IMR-90 (cell line): ENCODE measurements around the gene RAI14. TPM values are rescaled to one million over a fixed set of nuclear protein-coding genes. Genes with fewer than 3 reads are reported as not detected.

Experiments
- ATAC-seq: fragments of 200-7000 bp; cut with Tn5 transposase; 2 replicates; pipeline ENCODE4 v1.9.1; 2020; ENCODE audit warnings: low read depth, mild to moderate bottlenecking, moderate library complexity
- BruUV-seq: library from RNA; stranded (reverse); fragments of 400-500 nt; replicated peaks from 2 replicates; lab custom pipeline; 2021; lab: Mats Ljungman, UMichigan
- CTCF ChIA-PET: fragments of 300-600 bp; formaldehyde crosslinking; extraction: SDS; loops from one replicate; lab custom pipeline; 2021; ENCODE audit warnings: antibody characterized with exemption; lab: Yijun Ruan, JAX
- POLR2A ChIA-PET: fragments of 300-600 bp; sonication (Branson Sonifier 250); formaldehyde crosslinking; loops from one replicate; lab custom pipeline; 2022; ENCODE audit warnings: antibody characterized with exemption; ENCODE audit not compliant: unreplicated experiment; lab: Charles Lee
- DNase-seq: peaks from one replicate; pipeline ENCODE4 v3.0.0; 2013
- H2AFZ ChIP-seq: replicated peaks from 2 replicates; pipeline ENCODE3; 2013; ENCODE audit warnings: low read length, mild to moderate bottlenecking; ENCODE audit not compliant: poor library complexity
- H2AK5ac ChIP-seq: 2 replicates; pipeline ENCODE4 v1.6.1; 2013; ENCODE audit warnings: low read depth, low read length, inconsistent platforms
- H2AK9ac ChIP-seq: replicated peaks from 2 replicates; pipeline ENCODE3; 2013; ENCODE audit warnings: mild to moderate bottlenecking, low read depth, low read length, moderate library complexity; ENCODE audit not compliant: poor library complexity
- H2BK120ac ChIP-seq: 2 replicates; pipeline ENCODE4 v1.6.1; 2013; ENCODE audit warnings: low read depth, low read length, inconsistent platforms
- H2BK15ac ChIP-seq: 3 replicates; pipeline ENCODE4 v1.6.1; 2013; ENCODE audit warnings: low read depth, low read length, inconsistent platforms
- H2BK20ac ChIP-seq: 2 replicates; pipeline ENCODE4 v1.6.1; 2013; ENCODE audit warnings: low read depth, mild to moderate bottlenecking, inconsistent platforms, low read length, moderate library complexity
- H2BK5ac ChIP-seq: 2 replicates; pipeline ENCODE4 v1.6.1; 2013; ENCODE audit warnings: mild to moderate bottlenecking, low read depth, low read length, inconsistent platforms; ENCODE audit not compliant: poor library complexity, severe bottlenecking
- H3K14ac ChIP-seq: replicated peaks from 2 replicates; pipeline ENCODE4 v1.6.1; 2013; ENCODE audit warnings: low read depth, low read length, inconsistent platforms
- H3K18ac ChIP-seq: 2 replicates; pipeline ENCODE4 v1.6.1; 2013; ENCODE audit warnings: low read depth, low read length, control low read depth
- H3K23ac ChIP-seq: 2 replicates; pipeline ENCODE4 v1.6.1; 2013; ENCODE audit warnings: low read depth, low read length, inconsistent platforms
- H3K27ac ChIP-seq: 2 replicates; pipeline ENCODE4 v1.5.1; 2013; ENCODE audit warnings: mild to moderate bottlenecking, control low read depth, low read length; ENCODE audit not compliant: insufficient read depth
- H3K27me3 ChIP-seq: 2 replicates; pipeline ENCODE4 v1.6.1; 2013; ENCODE audit warnings: low read length; ENCODE audit not compliant: control insufficient read depth, insufficient read depth
- H3K36me3 ChIP-seq: 2 replicates; pipeline ENCODE4 v1.6.1; 2013; ENCODE audit warnings: low read length, mixed read lengths; ENCODE audit not compliant: control insufficient read depth, insufficient read depth
- H3K4ac ChIP-seq: 2 replicates; pipeline ENCODE4 v1.6.1; 2013; ENCODE audit warnings: low read depth, low read length, inconsistent platforms
- H3K4me1 ChIP-seq: 2 replicates; pipeline ENCODE4 v1.6.1; 2013; ENCODE audit warnings: low read length, mixed read lengths; ENCODE audit not compliant: control insufficient read depth, insufficient read depth
- H3K4me2 ChIP-seq: 2 replicates; pipeline ENCODE4 v1.6.1; 2013; ENCODE audit warnings: low read depth, mild to moderate bottlenecking, control low read depth, low read length, moderate library complexity
- H3K4me3 ChIP-seq: 2 replicates; pipeline ENCODE4 v1.5.1; 2013; ENCODE audit warnings: low read depth, mild to moderate bottlenecking, control low read depth, low read length, moderate library complexity; ENCODE audit not compliant: insufficient read depth
- H3K56ac ChIP-seq: 2 replicates; pipeline ENCODE4 v1.6.1; 2013; ENCODE audit warnings: low read length, inconsistent platforms; ENCODE audit not compliant: insufficient read depth; ENCODE audit errors: extremely low read depth
- H3K79me1 ChIP-seq, 2 experiments: 2 replicates each; pipeline ENCODE4 v1.6.1; 2013; ENCODE audit warnings: low read length in 2 of 2, inconsistent platforms in 1 of 2, low read depth in 1 of 2
- H3K9ac ChIP-seq: 2 replicates; pipeline ENCODE4 v1.6.1; 2013; ENCODE audit warnings: low read depth, low read length, control low read depth
- H3K9me1 ChIP-seq: 2 replicates; pipeline ENCODE4 v1.6.1; 2013; ENCODE audit warnings: low read length, inconsistent platforms; ENCODE audit not compliant: insufficient read depth
- H3K9me3 ChIP-seq: 2 replicates; pipeline ENCODE4 v1.6.1; 2013; ENCODE audit warnings: low read length; ENCODE audit not compliant: control insufficient read depth, insufficient read depth
- H4K20me1 ChIP-seq: 2 replicates; pipeline ENCODE4 v1.6.1; 2013; ENCODE audit warnings: low read length, inconsistent platforms; ENCODE audit not compliant: insufficient read depth
- H4K5ac ChIP-seq: 2 replicates; pipeline ENCODE4 v1.6.1; 2013; ENCODE audit warnings: mild to moderate bottlenecking, low read depth, low read length, control low read depth
- H4K8ac ChIP-seq, 2 experiments: 2 replicates each; pipeline ENCODE4 v1.6.1; 2013; ENCODE audit warnings: low read depth in 2 of 2, low read length in 2 of 2, control low read depth in 1 of 2, inconsistent platforms in 1 of 2
- H4K91ac ChIP-seq: 2 replicates; pipeline ENCODE4 v1.6.1; 2013; ENCODE audit warnings: low read depth, low read length, inconsistent platforms; ENCODE audit not compliant: insufficient read depth
- FOS ChIP-seq: fragments of 150-350 bp; IDR thresholded peaks from 2 replicates; pipeline ENCODE4 v1.6.1; 2016; ENCODE audit warnings: low read depth, low read length
- MXI1 ChIP-seq: IDR thresholded peaks from 2 replicates; pipeline ENCODE4 v1.6.1; 2012; ENCODE audit warnings: low read depth, mild to moderate bottlenecking, low read length, moderate library complexity, borderline replicate concordance
- NFE2L2 ChIP-seq: fragments of 150-350 bp; IDR thresholded peaks from 2 replicates; pipeline ENCODE4 v1.6.1; 2016; ENCODE audit warnings: low read depth, mild to moderate bottlenecking, low read length
- RAD21 ChIP-seq: IDR thresholded peaks from 2 replicates; pipeline ENCODE4 v1.6.1; 2012; ENCODE audit warnings: low read length, improper control_type of control experiment
- RFX5 ChIP-seq: IDR thresholded peaks from 2 replicates; pipeline ENCODE4 v1.8.0; 2012; ENCODE audit warnings: low read depth, mild to moderate bottlenecking, low read length, moderate library complexity
- WGBS, 2 experiments: methylation state at CpG; one replicate each; pipeline versions ENCODE4 v1.1.5 to v1.1.7; 2013; ENCODE audit warnings: missing lambda C conversion rate in 2 of 2; ENCODE audit not compliant: insufficient read length in 1 of 2; ENCODE audit errors: extremely low coverage in 2 of 2; 5-methylcytosine and 5-hydroxymethylcytosine counted together
- dilution Hi-C: fragments of 300-500 bp; cut with HindIII; formaldehyde crosslinking; loops from one replicate; pipeline ENCODE4 v1.14.3; 2018; ENCODE audit warnings: low sequenced_read_pairs; ENCODE audit not compliant: unreplicated experiment
- in situ Hi-C: fragments of 300-500 bp; cut with MboI; formaldehyde crosslinking; loops from 3 replicates; pipeline ENCODE4 v1.14.3; 2019; ENCODE audit warnings: low sequenced_read_pairs, inconsistent platforms, mixed read lengths
- intact Hi-C: fragments of 100-400 bp; cut with micrococcal nuclease; formaldehyde crosslinking; loops from 2 replicates; pipeline ENCODE4 v1.10.0; 2022
- polyA plus RNA-seq, 3 experiments: library from polyadenylated mRNA; depleted of rRNA; stranded (reverse); fragments of >200 nt; gene quantifications; 2 replicates each; pipeline ENCODE4 v1.2.3, GENCODE V29; 2012; ENCODE audit warnings: low replicate concordance in 1 of 3
- total RNA-seq: library from RNA; depleted of rRNA; stranded (reverse); fragments of >200 nt; gene quantifications from 2 replicates; pipeline ENCODE4 v1.2.3, GENCODE V29; 2012
- TF ChIP-seq, protein P1 (sequence below): fragments of 150-350 bp; IDR thresholded peaks from 2 replicates; pipeline ENCODE4 v1.6.1; 2016; ENCODE audit warnings: low read depth, mild to moderate bottlenecking, low read length, moderate library complexity, borderline replicate concordance

Gene RAI14
- total and polyA plus RNA-seq, 2 of the 4 experiments (the other 2 are of a cell fraction) = 221 to 267 TPM

DNA sequence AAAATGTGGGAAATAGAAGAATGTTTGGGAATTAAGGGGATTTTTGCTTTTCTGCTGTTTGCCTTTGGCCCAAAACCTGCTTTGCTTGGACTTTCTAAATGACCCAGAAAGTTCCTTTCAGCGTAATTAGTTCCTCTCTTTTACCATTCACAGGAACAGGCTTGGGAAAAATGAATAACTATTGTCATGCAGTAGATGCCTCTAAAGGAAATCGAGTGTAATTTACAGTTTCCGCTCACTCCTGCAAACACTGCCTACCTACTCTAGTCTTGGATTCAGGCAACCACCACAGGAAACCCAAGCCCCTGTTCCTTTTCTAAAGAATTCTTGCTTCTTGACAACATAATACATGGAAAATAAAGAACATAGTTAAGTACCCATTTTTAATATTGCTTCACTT lies 207.8 kb downstream of the RAI14 start:
- no peak overlapping the region for H2BK5ac ChIP-seq
- H3K56ac ChIP-seq = no peak overlapping the region
- no peaks in the 10 kb centered on the region for H3K4me1 ChIP-seq
- no peak overlapping the region for H3K4me3 ChIP-seq
- intact Hi-C loops = no loop called here
- H2BK20ac ChIP-seq = no peak overlapping the region
- TF ChIP-seq RFX5 (no peak), NFE2L2 (no peak), RAD21 (no peak), MXI1 (no peak), FOS (no peak)
- TF ChIP-seq, protein P1, sequence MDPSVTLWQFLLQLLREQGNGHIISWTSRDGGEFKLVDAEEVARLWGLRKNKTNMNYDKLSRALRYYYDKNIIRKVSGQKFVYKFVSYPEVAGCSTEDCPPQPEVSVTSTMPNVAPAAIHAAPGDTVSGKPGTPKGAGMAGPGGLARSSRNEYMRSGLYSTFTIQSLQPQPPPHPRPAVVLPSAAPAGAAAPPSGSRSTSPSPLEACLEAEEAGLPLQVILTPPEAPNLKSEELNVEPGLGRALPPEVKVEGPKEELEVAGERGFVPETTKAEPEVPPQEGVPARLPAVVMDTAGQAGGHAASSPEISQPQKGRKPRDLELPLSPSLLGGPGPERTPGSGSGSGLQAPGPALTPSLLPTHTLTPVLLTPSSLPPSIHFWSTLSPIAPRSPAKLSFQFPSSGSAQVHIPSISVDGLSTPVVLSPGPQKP = no peak
- ChIA-PET CTCF (no interaction called here), POLR2A (no interaction called here)
- ATAC-seq (no peak), DNase-seq (no peak)
- no CpG with 5 or more reads among the region's 3 CpGs for WGBS, 2 experiments
- no peak overlapping the region for H3K14ac ChIP-seq
- H4K20me1 ChIP-seq = no peaks in the 10 kb centered on the region
- dilution Hi-C loops = no loop called here
- no peak overlapping the region for H3K4me2 ChIP-seq
- no peak overlapping the region for H3K4ac ChIP-seq
- H2AK5ac ChIP-seq = no peak overlapping the region
- no TSS peak for BruUV-seq
- in situ Hi-C loops = no loop called here
- no peak overlapping the region for H3K27ac ChIP-seq
- H3K9me1 ChIP-seq = no peaks in the 10 kb centered on the region
- H4K5ac ChIP-seq = no peak overlapping the region
- H3K23ac ChIP-seq = no peak overlapping the region
- no peak overlapping the region for H2AK9ac ChIP-seq
- no peaks in the 10 kb centered on the region for H3K9me3 ChIP-seq
- no peak overlapping the region for H2BK15ac ChIP-seq
- H2AFZ ChIP-seq = no peak overlapping the region
- H4K91ac ChIP-seq = no peak overlapping the region
- no peaks in the 10 kb centered on the region for H3K79me1 ChIP-seq
- H3K27me3 ChIP-seq = no peaks in the 10 kb centered on the region; the same call in 1 of the 2 replicates
- no peaks in the 10 kb centered on the region for H3K36me3 ChIP-seq
- no peak overlapping the region for H3K9ac ChIP-seq
- no peak overlapping the region for H2BK120ac ChIP-seq
- H4K8ac ChIP-seq = no peak overlapping the region
- H3K18ac ChIP-seq = no peak overlapping the region
